Spleen (tissue), 7 donors: ENCODE measurements around the gene RALY.

Experiments used
- CTCF ChIP-seq, 11 experiments: fragments of 200-600 bp in 7 of 11; fragments of 450-650 bp in 4 of 11; sonication (generic) in 4 of 11; IDR thresholded peaks in 8 of 11; conservative IDR thresholded peaks in 3 of 11; 1 replicate in 7 of 11; 2 replicates in 4 of 11; pipeline versions ENCODE4 v1.4.0 to v1.8.0; 2016 to 2021; ENCODE audit warnings: antibody characterized with exemption in 11 of 11, inconsistent platforms in 4 of 11, mild to moderate bottlenecking in 1 of 11
- POLR2A ChIP-seq, 3 donors: fragments of 450-650 bp; IDR thresholded peaks; one replicate each; pipeline ENCODE4 v1.5.1; 2017; ENCODE audit warnings: antibody characterized with exemption in 3 of 3, mild to moderate bottlenecking in 1 of 3
- POLR2AphosphoS5 ChIP-seq, 3 donors: sonication (generic); formaldehyde crosslinking; IDR thresholded peaks; one replicate each; pipeline ENCODE4 v1.5.1; 2017; ENCODE audit warnings: antibody characterized with exemption in 3 of 3
- donor health status: DM: no; HTN: no; CAD: no; lungs with moderate emphysema.
- donor health status: DM: no; HTN: no; CAD: no.
- donor health status: DM: no; HTN: no; CAD: no.

- TF ChIP-seq CTCF (IDR thresholded peaks at IDR 0.05 in 8 of 11, conservative IDR thresholded peaks at IDR 0.05 in 3 of 11) (no peak), POLR2A (IDR thresholded peaks at IDR 0.05) (no peak), POLR2AphosphoS5 (IDR thresholded peaks at IDR 0.05) (no peak)
Measured at GRCh38 chr20:34123309-34123708, 129.6 kb downstream of the RALY start.
